ENCODE data around the gene PPP6R2.

Gene PPP6R2

DNA sequence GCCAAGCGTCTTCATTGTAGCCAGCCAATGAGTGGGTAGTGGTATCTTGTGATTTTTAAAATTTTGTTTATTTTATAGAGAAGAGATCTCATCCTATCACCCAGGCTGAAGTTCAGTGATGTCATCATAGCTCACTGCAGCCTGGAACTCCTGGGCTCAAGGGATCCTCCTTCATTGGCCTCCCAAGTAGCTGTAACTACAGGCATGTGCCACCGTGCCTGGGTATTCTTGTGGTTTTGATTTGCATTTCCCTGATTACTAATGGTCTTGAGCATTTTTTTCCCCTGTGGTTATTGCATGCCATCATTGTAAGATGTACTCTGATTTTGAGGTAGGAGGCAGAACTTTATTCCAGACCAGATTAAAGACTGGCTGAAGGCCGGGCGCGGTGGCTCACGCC is 13.9 kb upstream of the PPP6R2 start:
- TF ChIP-seq TAF1 (IDR thresholded peaks at IDR 0.05; ENCODE audit: borderline replicate concordance, insufficient read depth, low read length) (no peak), FOXP2 (optimal IDR thresholded peaks at IDR 0.05; ENCODE audit: borderline replicate concordance, extremely low read depth, extremely low read length, insufficient read depth) (no peak), POLR2AphosphoS5 (IDR thresholded peaks at IDR 0.05; ENCODE audit: low read depth, low read length) (no peak), SIN3A (IDR thresholded peaks at IDR 0.05; ENCODE audit: borderline replicate concordance, insufficient read depth, low read length) (no peak)
- TF ChIP-seq, protein P1, sequence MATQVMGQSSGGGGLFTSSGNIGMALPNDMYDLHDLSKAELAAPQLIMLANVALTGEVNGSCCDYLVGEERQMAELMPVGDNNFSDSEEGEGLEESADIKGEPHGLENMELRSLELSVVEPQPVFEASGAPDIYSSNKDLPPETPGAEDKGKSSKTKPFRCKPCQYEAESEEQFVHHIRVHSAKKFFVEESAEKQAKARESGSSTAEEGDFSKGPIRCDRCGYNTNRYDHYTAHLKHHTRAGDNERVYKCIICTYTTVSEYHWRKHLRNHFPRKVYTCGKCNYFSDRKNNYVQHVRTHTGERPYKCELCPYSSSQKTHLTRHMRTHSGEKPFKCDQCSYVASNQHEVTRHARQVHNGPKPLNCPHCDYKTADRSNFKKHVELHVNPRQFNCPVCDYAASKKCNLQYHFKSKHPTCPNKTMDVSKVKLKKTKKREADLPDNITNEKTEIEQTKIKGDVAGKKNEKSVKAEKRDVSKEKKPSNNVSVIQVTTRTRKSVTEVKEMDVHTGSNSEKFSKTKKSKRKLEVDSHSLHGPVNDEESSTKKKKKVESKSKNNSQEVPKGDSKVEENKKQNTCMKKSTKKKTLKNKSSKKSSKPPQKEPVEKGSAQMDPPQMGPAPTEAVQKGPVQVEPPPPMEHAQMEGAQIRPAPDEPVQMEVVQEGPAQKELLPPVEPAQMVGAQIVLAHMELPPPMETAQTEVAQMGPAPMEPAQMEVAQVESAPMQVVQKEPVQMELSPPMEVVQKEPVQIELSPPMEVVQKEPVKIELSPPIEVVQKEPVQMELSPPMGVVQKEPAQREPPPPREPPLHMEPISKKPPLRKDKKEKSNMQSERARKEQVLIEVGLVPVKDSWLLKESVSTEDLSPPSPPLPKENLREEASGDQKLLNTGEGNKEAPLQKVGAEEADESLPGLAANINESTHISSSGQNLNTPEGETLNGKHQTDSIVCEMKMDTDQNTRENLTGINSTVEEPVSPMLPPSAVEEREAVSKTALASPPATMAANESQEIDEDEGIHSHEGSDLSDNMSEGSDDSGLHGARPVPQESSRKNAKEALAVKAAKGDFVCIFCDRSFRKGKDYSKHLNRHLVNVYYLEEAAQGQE (IDR thresholded peaks at IDR 0.05; ENCODE audit: insufficient read depth in 1 of 2, low read depth in 2 of 2, low read length in 2 of 2) = no peak

DNA sequence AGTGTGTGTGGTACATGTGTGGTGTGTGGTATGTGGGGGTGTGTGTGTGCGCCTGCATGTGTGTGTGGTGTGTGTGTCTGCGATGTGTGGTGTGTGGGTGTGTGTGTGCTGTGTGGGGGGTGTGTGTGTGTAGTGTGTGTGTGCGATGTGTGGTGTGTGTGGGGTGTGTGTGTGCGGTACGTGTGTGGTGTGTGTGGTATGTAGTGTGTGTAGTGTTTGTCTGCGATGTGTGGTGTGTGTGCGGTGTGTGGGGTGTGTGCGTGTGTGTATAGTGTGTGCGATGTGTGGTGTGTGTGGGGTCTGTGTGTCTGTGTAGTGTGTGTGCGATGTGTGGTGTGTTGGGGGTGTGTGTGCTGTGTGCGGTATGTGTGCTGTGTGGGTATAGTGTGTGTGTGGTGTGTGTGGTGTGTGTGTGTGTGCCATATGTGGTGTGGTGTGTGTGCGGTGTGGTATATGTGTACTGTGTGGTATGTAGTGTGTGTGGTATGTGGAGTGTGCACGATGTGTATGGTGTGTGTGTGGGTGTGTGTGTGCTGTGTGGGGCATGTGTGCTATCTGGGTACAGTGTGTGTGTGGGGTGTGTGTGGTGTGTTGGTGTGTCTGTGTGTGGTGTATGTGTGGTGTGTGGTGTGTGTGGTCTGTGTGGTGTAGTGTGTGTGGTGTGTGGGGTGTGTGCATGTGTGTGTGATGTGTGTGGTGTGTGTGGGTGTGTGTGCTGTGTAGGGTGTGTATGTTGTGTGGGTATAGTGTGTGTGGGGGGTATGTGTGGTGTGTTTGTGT is 5.7 kb upstream of the PPP6R2 start:
- TF ChIP-seq, protein P1 (IDR thresholded peaks at IDR 0.05; ENCODE audit: insufficient read depth in 1 of 2, low read depth in 2 of 2, low read length in 2 of 2) = no peak
- TF ChIP-seq FOXP2 (optimal IDR thresholded peaks at IDR 0.05; ENCODE audit: borderline replicate concordance, extremely low read depth, extremely low read length, insufficient read depth) (no peak), TAF1 (IDR thresholded peaks at IDR 0.05; ENCODE audit: borderline replicate concordance, insufficient read depth, low read length) (no peak), SIN3A (IDR thresholded peaks at IDR 0.05; ENCODE audit: borderline replicate concordance, insufficient read depth, low read length) (no peak), POLR2AphosphoS5 (IDR thresholded peaks at IDR 0.05; ENCODE audit: low read depth, low read length) (no peak)

DNA sequence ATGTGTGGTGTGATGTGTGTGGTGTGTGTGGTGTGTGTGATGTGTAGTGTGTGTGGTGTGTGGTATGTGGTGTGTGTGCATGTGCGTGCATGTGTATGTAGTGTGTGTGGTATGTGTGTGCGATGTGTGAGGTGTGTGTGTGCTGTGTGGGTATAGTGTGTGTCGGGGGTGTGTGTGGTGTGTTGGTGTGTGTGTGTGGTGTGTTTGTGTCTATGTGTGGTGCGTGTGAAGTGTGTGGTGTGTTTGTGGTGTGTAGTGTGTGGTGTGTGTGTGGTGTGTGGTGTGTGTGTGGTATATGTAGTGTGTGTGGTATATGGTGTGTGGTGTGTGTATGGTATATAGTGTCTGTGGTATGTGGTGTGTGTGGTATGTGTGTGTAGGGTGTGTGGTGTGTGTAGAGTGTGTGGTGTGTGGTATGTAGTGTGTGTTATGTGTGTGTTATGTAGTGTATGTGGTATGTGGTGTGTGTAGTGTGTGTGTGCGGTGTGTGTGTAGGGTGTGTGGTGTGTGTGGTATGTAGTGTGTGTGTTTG is 5.0 kb upstream of the PPP6R2 start:
- TF ChIP-seq TAF1 (IDR thresholded peaks at IDR 0.05; ENCODE audit: borderline replicate concordance, insufficient read depth, low read length) (no peak), FOXP2 (optimal IDR thresholded peaks at IDR 0.05; ENCODE audit: borderline replicate concordance, extremely low read depth, extremely low read length, insufficient read depth) (no peak), POLR2AphosphoS5 (IDR thresholded peaks at IDR 0.05; ENCODE audit: low read depth, low read length) (no peak), SIN3A (IDR thresholded peaks at IDR 0.05; ENCODE audit: borderline replicate concordance, insufficient read depth, low read length) (no peak)
- TF ChIP-seq, protein P1 (IDR thresholded peaks at IDR 0.05; ENCODE audit: insufficient read depth in 1 of 2, low read depth in 2 of 2, low read length in 2 of 2) = no peak

DNA sequence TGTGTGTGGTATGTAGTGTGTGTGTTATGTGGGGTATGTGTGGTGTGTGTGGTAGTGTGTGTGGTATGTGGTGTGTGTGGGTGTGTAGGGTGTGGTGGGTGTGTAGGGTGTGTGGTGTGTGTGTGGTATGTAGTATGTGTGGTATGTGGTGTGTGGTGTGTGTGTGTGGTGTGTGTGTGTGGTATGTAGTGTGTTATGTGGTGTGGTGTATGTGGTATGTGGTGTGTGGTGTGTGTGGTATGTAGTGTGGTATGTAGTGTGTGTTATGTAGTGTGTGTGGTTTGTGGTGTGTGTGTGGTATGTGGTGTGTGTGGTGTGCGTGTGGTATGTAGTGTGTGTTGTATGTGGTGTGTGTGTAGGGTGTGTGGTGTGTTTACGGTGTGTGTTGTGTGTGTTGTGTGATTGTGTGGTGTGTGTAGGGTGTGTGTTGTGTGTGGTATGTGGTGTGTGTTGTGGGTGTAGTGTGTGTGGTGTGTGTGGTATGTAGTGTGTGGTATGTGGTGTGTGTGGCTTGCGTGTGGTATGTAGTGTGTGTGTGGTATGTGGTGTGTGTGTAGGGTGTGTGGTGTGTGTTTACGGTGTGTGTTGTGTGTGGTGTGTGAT is 4.2 kb upstream of the PPP6R2 start:
- TF ChIP-seq TAF1 (IDR thresholded peaks at IDR 0.05; ENCODE audit: borderline replicate concordance, insufficient read depth, low read length) = no peak
- TF ChIP-seq SIN3A (IDR thresholded peaks at IDR 0.05; ENCODE audit: borderline replicate concordance, insufficient read depth, low read length) = no peak
- TF ChIP-seq, protein P1 (IDR thresholded peaks at IDR 0.05; ENCODE audit: insufficient read depth in 1 of 2, low read depth in 2 of 2, low read length in 2 of 2) = no peak
- TF ChIP-seq FOXP2 (optimal IDR thresholded peaks at IDR 0.05; ENCODE audit: borderline replicate concordance, extremely low read depth, extremely low read length, insufficient read depth) = no peak
- no peak for TF ChIP-seq POLR2AphosphoS5 (IDR thresholded peaks at IDR 0.05; ENCODE audit: low read depth, low read length)

Data from PFSK-1 (cell line).